Tongue (tissue), 2 donors: ENCODE data around the gene NOS1AP. TPM values are rescaled to one million over a fixed set of nuclear protein-coding genes. Genes with fewer than 3 reads are reported as not detected.

Source experiments
- DNase-seq: peaks from one replicate; pipeline ENCODE4 v3.0.0-alpha.2; 2015
- total RNA-seq: library from RNA; depleted of rRNA; stranded (reverse); fragments of >200 nt; gene quantifications from one replicate; pipeline ENCODE4 v1.2.3, GENCODE V29; 2014

The NOS1AP gene
- total RNA-seq, 1 donor from 2014 or later: 1.6 TPM

DNA sequence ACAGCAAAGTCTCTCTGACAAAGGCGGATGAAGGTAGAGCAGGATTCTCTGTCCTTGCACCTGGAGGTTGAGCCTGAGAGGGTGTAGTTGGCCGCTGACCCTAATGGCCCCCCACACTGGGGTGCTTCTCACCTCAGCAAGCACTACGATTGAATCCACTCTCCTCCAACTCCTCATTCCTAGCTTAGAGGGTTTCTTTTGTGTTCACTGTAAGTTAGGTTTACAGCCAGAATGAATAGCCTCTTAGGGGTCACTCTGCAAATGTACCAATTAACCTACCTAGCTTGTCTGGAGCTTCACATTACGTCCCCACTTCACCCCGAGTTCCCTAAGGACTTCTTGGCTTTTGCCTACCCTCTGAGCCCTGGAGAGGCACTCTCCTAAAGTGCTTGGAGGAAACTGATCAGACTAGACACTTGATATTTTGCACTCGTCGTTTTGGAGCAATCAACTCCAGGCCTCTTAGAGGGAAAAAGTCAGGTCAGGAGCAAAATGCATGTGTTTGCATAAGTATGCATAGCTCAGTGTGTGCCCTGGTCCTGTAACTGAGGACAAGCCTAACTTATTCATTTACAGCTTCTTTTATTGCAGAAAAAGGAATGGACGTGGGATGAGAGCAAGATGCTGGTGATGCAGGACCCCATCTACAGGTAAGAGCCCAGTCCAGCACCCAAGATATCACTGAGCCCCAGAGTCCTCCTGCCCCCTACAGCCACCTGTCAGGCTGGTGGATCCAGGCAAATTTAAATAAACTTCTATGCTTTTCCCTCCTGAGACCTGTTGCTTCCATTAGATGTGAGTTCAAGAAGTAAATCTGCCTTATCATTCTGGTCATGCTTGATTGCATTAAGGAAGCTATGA, 230.8 kb downstream of the NOS1AP start:
- DNase-seq: no peak

DNA sequence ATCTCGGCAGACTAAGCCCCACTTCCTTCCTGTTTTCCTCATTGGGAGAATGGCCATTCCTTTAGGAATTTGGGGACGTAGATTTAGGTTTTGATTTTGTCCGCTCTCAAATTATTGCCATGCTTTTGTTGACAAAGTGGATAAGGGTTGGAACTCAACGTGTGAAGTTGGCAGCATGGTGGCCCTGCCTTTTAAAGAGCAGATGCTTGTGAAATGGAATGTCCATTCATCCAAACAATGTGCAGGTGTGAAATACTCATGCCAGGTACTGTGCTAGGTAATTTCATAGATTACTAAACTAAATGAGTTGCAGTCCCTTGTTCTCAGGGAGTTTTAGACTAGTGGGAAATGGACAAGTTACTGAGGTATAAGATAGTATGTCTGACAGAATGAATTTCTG, 232.2 kb downstream of the NOS1AP start:
- DNase-seq: no peak

DNA sequence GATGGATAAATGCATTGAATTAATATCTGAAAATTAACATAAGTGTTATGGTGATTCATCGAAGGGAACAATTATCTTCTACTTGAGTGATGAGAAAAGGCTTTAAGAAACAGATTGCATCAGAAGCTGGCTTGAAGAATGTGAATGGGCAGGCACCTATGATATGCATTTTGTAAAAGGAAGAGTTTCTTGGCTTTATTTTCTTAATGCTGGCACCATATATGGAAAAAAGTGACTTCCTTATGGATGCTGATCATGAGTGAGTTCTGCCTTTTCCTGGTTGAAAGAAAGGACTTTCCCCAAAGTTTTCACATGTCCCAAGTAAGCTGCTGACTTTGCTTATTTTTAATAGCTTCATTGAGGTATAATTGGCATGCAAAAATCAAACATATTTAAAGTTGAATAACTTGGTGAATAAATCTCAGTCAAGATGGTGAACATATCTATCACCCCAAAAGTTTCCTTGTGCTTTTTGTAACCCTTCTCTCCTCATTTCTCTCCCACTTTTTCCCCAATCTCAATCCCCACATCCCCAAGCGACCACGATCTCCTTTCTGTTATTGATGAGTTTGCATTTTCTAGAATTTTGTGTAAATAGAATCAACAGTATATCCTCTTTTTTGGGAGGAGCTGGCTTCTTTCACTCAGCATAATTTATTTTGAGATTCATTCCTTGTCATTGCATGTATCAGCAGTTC, 233.0 kb downstream of the NOS1AP start:
- no peak for DNase-seq

DNA sequence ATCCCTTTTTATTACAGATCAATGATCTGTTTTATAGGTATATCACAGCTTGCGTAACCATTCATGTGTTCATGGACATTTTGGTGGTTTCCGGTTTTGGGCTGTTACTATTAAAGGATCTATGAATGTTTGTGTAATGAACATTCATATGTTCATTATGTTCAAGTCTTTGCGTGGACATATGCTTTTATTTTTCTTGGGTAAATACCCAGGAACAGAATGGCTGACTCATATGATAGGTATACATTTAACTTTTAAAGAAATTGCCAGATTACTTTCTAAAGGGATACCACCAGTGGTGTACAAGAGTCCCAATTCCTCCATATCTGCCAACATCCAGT, 233.5 kb downstream of the NOS1AP start:
- DNase-seq: no peak

DNA sequence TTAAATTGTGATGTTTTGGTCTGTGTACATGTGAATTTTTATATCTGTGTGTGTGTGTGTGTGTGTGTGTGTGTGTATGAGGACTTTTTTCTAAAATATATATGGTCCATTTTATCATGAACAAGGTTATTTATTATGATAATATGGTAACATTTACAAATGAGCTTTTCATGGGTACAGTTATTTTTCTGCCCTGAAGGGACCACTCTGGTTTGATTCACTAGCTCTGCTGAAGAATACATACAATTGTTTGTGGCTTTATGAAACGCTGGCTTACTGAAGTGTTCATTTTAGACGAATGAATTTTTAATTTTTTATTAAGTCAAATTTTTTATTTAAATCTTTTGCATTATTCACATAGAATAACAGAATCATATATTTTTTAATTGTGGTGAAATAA, 235.2 kb downstream of the NOS1AP start:
- DNase-seq: no peak

DNA sequence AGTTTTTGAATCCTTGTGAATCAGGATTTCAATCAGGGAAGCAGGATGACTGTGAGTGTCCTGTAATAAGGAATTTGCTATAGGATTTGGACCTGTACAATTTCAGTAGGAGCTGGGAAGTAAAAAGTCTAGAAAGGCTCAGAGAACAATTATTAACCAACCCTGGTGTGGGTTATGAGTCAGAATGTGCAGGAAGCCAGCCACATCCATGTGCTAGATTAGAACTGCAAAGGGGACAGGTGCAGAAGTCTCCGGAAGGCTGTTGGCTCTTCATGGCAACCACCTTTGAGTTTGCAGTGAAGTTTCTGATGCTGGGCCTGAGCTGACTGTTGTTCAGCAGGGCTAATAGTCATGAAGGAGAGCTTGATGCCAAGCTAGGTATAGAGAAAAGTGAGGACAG, 236.5 kb downstream of the NOS1AP start:
- no peak for DNase-seq

DNA sequence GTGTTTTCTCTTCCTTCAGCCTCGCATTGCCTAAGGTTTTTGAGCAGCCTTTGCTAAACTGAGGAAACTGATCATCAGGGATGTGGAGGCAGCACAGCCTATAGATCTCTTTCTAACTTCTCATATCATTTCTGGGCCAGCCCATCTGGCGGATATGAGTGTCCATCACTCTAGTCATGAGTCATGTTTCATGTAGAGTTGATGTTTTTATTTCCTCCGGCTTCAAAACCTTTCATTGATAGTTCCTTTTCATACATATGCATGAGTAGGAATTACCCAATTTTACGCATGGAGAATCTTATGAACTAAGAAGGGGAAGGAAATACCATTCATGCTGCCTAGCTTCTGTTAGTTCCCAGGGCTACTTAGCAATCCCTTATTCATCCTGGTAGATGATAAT, 240.8 kb downstream of the NOS1AP start:
- no peak for DNase-seq

DNA sequence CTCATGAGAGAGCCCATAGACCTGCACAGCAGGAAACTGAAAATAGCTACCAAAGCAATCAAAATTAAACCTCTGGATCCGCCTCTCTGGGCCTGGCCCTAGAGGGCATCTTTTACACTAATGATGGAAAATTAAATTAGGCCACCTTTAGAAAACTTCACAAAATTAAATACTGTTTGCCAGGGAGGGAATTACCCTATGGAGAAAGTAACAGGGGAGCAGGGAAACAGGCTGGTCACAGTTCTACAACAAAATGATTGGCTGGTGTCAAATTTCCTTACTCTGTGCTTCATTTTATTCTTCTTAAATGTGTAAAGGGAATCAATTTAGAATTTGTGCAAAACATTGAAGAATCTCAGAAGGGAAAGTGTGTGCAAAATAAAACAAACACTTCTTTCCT, 244.7 kb downstream of the NOS1AP start:
- no peak for DNase-seq

DNA sequence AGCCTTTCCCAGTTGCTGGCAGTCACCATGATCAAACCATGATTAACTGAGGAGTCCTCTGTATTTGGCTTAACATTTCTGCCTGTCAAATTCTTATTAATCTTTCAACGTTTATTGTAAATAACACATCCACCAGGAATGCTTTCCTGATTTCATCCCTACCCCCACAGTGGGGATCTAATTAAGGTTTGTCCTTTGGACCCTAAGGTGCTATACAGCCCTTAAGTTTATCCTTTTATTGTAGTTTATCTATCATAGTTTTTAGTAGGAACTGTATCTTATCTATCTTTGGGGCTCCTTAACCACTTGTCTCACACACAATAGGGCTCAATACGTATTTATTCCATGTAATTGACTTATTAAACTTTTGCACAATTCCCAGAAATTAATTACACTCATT, 246.2 kb downstream of the NOS1AP start:
- no peak for DNase-seq

DNA sequence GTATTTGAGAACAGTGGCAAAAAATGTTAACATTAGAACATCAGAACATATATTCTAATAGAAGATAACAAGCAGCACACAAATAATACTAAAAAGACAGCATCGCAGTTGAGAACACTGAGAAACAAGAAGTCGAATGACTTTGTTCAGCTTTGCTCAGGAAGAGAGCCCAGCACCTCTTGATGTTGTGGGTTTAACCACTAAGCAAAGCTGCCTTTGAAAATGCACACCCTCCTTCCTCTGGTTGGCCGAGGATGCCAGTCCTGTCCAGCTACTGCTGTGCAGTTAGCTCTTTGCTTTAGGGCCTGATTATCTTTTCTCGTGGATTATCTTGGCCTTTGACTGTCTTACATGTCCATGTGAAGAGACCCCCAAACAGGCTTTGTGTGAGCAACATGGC, 246.7 kb downstream of the NOS1AP start:
- DNase-seq: no peak

DNA sequence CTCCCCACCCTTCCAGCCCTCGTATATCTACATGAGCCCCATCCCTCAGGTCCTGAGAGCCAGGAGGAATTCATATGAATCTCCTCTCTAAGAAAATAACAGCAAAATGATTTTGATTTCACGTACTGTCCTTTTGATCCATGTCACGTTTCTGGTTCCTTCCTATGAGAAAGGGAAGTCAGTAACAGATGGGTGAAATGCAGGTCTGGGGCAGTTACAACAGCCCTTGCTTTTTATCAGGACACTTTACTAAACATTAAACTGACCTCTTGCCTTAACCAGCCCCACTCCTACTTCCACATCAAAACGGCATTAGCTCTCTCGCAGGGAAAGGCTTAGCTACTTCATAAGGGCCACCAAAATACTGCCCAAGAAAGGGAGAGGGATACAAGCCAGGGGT, 248.1 kb downstream of the NOS1AP start:
- DNase-seq: no peak

DNA sequence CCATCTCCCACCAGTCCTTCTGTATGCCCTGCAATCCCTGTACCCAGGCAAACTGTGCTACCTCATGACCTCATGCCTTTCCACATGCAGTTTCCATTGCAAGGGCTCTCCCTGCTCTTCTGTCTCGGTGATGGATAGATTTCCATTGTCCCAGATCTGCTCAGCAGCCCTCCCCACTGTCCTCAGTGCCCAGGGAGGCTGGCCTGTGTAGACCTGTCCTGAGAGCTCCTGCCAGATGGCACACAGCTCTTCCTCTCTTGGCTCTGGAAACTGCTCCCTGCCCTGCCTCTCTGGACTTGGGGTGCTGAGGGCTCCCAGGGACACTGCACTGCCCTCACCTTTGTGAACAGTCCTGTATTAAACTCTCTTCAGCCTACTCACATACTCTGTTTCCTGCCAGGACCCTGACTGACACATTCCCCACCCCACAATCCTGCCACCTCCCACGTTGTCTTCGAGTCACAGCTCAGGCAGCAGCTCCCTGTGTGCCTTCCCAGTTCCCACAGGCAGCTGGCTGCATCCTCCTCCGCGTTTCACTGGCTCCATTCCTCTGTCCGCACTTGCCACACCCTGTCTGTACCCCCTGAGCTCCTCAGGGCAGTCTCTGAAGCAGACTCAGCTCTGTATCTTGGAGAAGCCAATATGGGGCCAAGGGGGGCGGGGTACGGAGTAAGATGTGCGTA, 250.1 kb downstream of the NOS1AP start:
- DNase-seq: peak; percentile 13

DNA sequence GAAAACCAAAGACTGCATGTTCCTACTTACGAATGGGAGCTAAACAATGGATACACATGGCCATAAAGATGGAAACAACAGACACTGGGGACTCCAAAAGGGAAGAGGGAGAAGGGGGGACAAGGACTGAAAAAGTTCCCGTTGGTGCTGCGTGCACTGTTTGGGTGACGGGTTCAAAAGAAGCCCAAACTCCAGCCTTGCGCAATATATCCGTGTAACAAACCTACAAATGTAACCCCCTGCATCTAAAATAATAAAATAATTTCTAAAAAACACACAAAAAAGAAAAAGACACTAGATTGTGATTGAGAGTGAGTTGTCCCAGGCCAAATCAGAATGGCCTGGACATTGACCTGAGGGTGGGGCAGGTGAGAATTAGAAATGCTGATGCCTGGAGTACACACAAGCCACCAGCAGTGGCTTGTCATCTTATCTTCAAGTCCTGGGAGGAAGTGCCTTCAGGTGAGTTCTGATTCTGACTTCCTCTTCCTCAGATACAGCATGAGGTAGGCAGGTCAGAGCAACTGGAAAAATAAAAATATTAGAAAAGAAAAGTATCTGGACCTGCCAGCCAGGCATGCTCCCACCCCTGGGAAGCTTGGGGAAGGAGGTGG, 252.4 kb downstream of the NOS1AP start:
- DNase-seq: no peak

DNA sequence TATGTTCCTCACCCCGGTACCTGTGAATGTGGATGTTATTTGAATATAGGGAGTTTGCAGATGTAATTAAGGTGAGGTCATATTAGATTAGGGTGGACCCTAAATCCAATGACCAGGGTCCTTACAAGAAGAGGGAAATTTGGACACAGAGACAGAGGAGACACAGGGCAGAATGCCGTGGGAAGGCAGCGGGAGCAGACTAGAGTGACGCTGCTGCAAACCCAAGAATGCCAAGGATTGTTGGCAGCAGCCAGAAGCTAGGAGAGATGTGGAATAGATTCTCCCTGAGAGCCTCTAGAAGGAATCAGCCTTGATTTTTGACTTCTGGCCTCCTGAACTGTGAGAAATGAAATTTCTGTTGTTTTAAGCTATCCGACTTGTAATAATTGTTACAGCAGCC, 253.5 kb downstream of the NOS1AP start:
- no peak for DNase-seq

DNA sequence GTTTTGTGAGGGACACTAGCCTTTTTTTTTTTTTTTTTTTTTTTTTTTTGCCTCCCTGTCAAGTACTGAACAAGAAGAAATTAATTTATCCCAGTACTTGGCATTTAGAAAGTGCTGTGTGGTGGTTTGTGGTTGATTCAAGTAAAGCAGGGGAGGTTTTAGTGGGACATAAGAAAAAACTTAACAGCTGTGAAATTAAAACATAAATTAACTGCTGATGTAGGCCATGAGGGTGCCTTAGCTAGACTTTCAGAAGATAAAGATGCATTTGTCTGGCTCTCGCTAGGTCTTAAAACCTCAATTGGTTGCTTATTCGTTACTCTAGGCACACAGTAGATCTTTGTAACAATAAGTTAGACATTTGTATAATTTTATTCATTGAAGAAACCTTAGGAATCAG, 254.9 kb downstream of the NOS1AP start:
- DNase-seq: no peak

DNA sequence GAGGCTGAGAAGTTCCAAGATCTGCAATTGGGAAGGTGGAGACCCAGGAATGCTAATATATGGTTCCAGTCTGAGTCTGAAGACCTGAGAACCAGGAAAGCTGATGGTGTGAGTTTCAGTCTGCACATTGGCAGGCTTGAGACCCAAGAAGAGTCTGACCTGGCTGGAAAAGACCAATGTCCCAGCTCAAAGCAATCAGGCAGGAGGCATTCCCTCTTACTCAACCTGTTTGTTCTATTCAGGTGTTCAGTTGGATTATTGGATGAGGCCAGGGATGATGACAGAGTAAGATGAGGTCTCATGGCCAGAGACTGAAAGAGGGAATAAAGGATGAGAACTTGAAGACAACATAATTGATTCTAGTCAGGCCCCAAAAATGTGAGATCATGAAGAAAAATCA, 257.1 kb downstream of the NOS1AP start:
- DNase-seq: no peak

DNA sequence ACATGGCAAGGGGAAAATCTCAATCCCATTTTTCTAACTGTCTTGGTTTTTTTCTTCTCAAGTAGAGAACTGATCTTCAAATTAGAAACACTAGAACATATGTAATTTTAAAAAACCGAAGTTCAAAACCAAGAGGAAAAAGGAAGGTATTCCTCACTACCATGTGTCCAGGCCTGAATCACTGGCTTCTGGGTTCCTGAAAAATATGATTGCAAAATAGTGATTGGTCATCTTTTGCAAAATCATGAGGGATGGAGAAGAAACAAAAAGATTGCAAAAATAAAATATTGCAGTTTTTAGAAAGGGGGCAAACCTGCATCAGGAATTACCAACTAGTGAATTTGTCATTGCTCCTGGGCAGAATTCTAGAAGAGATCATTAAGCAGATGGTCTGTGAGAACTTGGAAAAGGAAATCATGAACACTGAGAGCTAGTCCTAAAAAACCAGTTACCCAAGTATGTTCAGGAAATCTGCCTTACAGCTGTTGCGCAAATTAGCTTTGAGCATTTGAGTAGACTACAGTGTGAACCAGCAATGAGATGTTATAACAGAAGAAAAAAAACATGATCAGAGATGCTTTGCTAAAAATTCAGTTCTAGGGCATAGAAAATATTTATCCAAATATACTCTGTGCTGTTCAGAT, 257.8 kb downstream of the NOS1AP start:
- DNase-seq: no peak

DNA sequence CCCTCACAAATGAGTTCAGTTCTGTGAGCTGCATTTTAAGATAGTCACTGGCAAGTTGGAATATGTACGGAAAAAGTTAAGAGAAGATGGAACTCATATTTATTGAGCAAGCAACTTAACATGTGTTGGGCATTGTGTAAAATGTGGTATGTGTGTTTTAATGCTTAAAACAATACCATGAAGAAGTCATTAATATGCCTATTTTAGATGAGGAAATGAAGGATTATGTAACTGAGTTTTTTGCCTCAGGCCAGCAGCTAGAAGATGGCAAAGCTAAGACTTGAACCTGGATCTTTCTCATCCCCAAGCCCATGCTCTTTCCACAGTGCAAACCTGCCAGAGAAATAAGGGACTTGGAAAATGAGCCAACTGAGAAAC, 258.3 kb downstream of the NOS1AP start:
- no peak for DNase-seq

DNA sequence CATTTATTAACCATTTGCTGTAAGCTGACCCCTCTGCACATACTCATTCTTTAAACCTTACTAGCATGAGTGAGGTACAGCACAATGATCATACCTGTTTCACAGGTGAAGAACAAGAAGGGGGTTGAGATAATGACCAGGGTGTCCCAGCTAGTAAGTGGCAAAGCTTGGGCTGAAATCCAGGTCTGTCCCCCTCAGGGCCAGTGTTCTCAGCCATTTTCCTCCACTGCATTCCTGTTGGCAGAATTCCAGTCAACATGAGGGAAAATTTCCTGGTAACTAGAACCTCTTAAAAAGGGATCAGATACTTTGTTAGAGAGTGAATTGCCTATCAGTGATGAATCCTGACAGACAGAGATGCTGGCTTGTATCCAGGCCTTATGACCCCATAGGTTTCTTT, 259.0 kb downstream of the NOS1AP start:
- DNase-seq: no peak

DNA sequence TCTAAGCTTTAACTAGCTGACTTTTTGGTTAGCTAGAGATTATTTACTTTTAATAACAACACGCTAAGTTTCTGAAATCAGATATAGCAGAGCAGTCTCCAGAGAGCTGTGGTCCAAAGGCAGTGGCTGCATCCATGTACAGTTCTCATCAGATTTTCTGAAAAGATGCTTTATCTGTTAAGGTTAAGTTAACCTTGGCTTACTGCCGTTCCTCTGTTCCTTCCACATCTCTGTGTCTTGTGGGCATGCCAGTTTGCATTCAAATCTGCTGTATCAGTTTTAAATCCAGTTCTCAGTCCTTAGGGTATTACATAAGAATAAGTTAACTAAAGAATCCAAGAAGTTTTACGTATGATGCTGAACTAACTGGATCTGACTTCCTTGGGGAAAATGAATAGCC, 260.3 kb downstream of the NOS1AP start:
- DNase-seq: no peak

DNA sequence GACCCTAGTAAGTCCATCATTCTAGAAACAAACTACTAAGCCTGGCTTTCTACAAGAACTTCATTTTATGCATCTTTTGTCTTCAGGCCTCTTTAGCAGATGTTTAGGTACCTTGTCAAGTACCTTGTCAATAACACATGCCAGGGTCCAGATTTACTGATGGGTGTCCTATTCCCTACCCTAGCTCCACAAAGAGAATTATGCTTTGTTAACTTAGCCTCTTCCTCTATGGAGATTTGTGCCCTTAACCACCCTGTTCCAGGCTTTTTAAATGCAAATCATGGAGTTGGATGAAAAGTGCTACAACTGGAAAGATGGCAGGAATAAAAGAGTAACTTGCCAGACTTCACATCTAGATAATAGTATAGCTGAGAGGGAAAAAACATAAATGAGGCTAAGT, 264.5 kb downstream of the NOS1AP start:
- no peak for DNase-seq

DNA sequence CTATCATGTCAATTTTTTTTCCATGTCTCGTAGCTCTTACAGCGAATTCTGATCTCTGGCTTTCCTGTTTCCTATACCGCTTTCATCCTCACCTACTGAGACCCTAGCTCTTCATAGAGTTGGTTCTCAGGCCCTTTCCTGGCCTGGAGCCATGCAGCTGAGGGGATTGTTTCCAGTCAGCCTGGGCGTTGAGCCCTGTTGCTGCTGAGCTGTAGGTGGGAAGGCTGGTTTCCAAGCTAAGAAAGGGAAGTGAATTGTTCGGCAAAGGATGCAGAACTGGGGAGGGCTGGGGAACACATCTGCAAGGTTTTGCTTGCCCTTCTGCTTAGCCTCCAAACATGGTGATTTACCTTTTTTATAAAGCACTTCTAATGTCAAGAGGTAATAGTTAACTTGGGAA, 265.6 kb downstream of the NOS1AP start:
- peak; percentile 67 for DNase-seq
